HL-60 (cell line): ENCODE measurements around the gene FRMPD4.

Experiments
- DNase-seq, 2 experiments: peaks; one replicate each; pipeline ENCODE4 v3.0.0-alpha.2; 2010 to 2020; ENCODE audit warnings: low read depth in 1 of 2, low spot score in 1 of 2
- H3K27ac ChIP-seq: fragments of 250-450 bp; sonication (Bioruptor Pico); replicated peaks from 2 replicates; pipeline ENCODE4 v1.5.1; 2020; ENCODE audit warnings: mild to moderate bottlenecking, moderate library complexity
- H3K27me3 ChIP-seq: fragments of 250-450 bp; sonication (Bioruptor Pico); 2 replicates; pipeline ENCODE4 v1.5.1; 2021; ENCODE audit warnings: mild to moderate bottlenecking, moderate library complexity; ENCODE audit not compliant: insufficient read depth, poor library complexity, severe bottlenecking
- H3K4me3 ChIP-seq: replicated peaks from 2 replicates; pipeline ENCODE4 v1.5.1; 2011; ENCODE audit warnings: mild to moderate bottlenecking, control low read depth, low read length; ENCODE audit not compliant: insufficient read depth
- GABPA ChIP-seq: IDR thresholded peaks from 2 replicates; pipeline ENCODE4 v1.6.1; 2012; ENCODE audit warnings: low read depth
- POLR2AphosphoS5 ChIP-seq: IDR thresholded peaks from 2 replicates; pipeline ENCODE4 v1.6.1; 2012; ENCODE audit warnings: low read depth
- SPI1 ChIP-seq: IDR thresholded peaks from 2 replicates; pipeline ENCODE4 v1.6.1; 2012; ENCODE audit warnings: low read depth, mild to moderate bottlenecking, borderline replicate concordance
- TF ChIP-seq, protein P1 (sequence below): IDR thresholded peaks from 2 replicates; pipeline ENCODE4 v1.6.1; 2012; ENCODE audit warnings: low read depth; ENCODE audit not compliant: insufficient replicate concordance
- TF ChIP-seq, protein P2 (sequence below): IDR thresholded peaks from one replicate; pipeline ENCODE4 v1.5.1; 2011; ENCODE audit warnings: low read length, control low read depth, inconsistent platforms; ENCODE audit not compliant: insufficient read depth

FRMPD4 gene

DNA sequence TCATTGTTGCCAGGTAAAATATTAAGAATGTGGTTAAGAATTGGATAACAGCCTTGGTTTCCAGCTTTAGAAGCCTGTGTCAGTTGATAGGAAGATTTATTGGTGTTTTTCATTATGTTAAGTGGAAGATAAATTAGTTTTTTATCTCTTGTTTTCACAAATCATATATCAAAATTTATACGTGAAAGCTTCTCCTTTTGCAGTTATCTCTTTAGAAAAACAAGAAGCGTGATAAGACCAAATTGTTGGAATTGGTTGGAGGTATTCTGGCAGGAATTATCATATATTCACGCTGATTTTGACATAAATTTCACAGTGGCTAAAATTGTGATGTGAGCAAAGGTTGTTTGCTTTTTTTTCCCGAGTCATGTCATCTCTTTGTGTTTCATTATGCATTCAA lies 90.6 kb downstream of the FRMPD4 start:
- Histone ChIP-seq H3K27ac (no peak overlapping the region), H3K27me3 (no peaks in the 10 kb centered on the region), H3K4me3 (no peak overlapping the region)
- no peak for DNase-seq
- TF ChIP-seq SPI1 (no peak), GABPA (no peak), POLR2AphosphoS5 (no peak)
- TF ChIP-seq, protein P1, sequence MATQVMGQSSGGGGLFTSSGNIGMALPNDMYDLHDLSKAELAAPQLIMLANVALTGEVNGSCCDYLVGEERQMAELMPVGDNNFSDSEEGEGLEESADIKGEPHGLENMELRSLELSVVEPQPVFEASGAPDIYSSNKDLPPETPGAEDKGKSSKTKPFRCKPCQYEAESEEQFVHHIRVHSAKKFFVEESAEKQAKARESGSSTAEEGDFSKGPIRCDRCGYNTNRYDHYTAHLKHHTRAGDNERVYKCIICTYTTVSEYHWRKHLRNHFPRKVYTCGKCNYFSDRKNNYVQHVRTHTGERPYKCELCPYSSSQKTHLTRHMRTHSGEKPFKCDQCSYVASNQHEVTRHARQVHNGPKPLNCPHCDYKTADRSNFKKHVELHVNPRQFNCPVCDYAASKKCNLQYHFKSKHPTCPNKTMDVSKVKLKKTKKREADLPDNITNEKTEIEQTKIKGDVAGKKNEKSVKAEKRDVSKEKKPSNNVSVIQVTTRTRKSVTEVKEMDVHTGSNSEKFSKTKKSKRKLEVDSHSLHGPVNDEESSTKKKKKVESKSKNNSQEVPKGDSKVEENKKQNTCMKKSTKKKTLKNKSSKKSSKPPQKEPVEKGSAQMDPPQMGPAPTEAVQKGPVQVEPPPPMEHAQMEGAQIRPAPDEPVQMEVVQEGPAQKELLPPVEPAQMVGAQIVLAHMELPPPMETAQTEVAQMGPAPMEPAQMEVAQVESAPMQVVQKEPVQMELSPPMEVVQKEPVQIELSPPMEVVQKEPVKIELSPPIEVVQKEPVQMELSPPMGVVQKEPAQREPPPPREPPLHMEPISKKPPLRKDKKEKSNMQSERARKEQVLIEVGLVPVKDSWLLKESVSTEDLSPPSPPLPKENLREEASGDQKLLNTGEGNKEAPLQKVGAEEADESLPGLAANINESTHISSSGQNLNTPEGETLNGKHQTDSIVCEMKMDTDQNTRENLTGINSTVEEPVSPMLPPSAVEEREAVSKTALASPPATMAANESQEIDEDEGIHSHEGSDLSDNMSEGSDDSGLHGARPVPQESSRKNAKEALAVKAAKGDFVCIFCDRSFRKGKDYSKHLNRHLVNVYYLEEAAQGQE, result no peak
- TF ChIP-seq, protein P2, sequence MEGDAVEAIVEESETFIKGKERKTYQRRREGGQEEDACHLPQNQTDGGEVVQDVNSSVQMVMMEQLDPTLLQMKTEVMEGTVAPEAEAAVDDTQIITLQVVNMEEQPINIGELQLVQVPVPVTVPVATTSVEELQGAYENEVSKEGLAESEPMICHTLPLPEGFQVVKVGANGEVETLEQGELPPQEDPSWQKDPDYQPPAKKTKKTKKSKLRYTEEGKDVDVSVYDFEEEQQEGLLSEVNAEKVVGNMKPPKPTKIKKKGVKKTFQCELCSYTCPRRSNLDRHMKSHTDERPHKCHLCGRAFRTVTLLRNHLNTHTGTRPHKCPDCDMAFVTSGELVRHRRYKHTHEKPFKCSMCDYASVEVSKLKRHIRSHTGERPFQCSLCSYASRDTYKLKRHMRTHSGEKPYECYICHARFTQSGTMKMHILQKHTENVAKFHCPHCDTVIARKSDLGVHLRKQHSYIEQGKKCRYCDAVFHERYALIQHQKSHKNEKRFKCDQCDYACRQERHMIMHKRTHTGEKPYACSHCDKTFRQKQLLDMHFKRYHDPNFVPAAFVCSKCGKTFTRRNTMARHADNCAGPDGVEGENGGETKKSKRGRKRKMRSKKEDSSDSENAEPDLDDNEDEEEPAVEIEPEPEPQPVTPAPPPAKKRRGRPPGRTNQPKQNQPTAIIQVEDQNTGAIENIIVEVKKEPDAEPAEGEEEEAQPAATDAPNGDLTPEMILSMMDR, result no peak

- Histone ChIP-seq H3K27ac (no peak overlapping the region), H3K27me3 (no peaks in the 10 kb centered on the region), H3K4me3 (no peak overlapping the region)
- TF ChIP-seq, protein P1, result no peak
- TF ChIP-seq GABPA (no peak), SPI1 (no peak), POLR2AphosphoS5 (no peak)
- TF ChIP-seq, protein P2, result no peak
- DNase-seq, result no peak
These were observed 91.7 kb downstream of the FRMPD4 start for GRCh38 chrX:12229986-12230385.

- DNase-seq, result no peak
- no peak for TF ChIP-seq POLR2AphosphoS5
- no peaks in the 10 kb centered on the region for H3K27me3 ChIP-seq
- H3K27ac ChIP-seq, result no peak overlapping the region
- no peak overlapping the region for H3K4me3 ChIP-seq
These were observed 96.5 kb downstream of the FRMPD4 start for GRCh38 chrX:12234534-12235329.

DNA sequence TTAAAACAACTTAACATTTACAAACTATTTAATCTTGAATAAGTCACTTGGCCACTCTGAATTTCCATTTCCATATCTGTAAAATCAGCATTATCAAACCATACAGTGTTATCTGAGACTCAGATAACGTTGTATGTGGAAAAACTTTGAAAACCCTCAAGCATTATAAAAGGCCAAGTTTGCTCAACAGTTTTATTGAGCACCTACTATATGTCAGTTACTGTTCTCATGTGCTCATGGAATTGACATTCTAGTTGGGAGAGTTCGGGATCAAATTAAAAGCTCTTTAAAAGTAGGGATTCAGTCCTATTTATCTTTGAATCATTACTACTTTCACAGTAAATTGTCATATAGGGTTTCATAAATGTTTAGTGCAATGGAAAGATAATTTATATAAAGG lies 97.9 kb downstream of the FRMPD4 start:
- TF ChIP-seq, protein P1, result no peak
- no peak for TF ChIP-seq GABPA
- TF ChIP-seq, protein P2, result no peak
- TF ChIP-seq POLR2AphosphoS5, result no peak
- no peak for TF ChIP-seq SPI1
- Histone ChIP-seq H3K27ac (no peak overlapping the region), H3K4me3 (no peak overlapping the region), H3K27me3 (no peaks in the 10 kb centered on the region)
- no peak for DNase-seq
